ENCODE measurements around the gene DENND4A.
"Not testable (repeated sequence)": the region's sequence is repeated elsewhere in the genome, so short reads cannot be mapped to it uniquely, and the experiment has no call there.

DENND4A gene

DNA sequence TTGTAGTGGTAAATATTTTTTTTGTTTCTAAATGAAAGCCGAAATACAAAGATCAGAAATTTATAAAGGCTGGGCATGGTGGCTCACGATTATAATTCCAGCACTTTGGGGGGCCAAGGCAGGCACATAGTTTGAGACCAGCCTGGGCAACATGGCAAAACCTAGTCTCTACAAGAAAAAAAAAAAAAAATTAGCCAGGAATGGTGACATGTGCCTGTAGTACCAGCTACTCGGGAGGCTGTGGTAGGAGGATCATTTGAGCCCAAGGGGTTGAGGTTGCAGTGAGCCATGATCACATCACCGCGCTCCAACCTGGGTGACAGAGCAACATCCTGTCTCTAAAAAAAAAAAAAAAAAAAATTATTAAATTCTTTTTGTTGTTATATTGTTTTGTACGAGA, 6.9 kb downstream of the DENND4A start:
- no peak overlapping the region for H3K27ac Mint-ChIP-seq
- H3K27me3 Mint-ChIP-seq, result no peaks in the 10 kb centered on the region
- peaks cover 49% of the 10 kb centered on the region for H3K4me1 Mint-ChIP-seq
- ATAC-seq (no peak), DNase-seq (no peak)
- no peak overlapping the region for H3K4me3 Mint-ChIP-seq
- peaks cover 36% of the 10 kb centered on the region for H3K36me3 Mint-ChIP-seq (ENCODE audit: low read depth)
- no peaks in the 10 kb centered on the region for H3K9me3 Mint-ChIP-seq

DNA sequence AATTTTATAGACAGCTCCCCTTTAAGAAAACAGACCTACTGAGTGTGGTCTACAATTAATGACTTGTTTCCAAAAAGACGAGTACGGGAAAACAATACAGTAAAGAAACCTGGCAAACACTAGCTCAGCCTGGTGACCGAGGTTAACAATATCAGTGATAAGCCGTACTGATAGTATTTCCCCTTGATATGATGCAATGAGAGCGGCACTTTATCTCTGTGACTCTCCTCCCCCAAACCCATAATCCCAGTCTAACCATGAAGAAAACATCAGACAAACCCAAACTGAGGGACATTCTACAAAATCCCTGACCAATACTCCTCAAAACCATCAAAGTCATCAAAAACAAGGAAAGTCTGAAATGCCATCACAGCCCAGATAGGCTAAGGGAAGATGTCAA, 8.2 kb downstream of the DENND4A start:
- ATAC-seq (no peak), DNase-seq (no peak)
- Mint-ChIP-seq H3K4me1 (peaks cover 38% of the 10 kb centered on the region), H3K4me3 (no peak overlapping the region), H3K9me3 (no peaks in the 10 kb centered on the region), H3K27ac (no peak overlapping the region), H3K36me3 (ENCODE audit: low read depth) (peaks cover 28% of the 10 kb centered on the region), H3K27me3 (no peaks in the 10 kb centered on the region)

DNA sequence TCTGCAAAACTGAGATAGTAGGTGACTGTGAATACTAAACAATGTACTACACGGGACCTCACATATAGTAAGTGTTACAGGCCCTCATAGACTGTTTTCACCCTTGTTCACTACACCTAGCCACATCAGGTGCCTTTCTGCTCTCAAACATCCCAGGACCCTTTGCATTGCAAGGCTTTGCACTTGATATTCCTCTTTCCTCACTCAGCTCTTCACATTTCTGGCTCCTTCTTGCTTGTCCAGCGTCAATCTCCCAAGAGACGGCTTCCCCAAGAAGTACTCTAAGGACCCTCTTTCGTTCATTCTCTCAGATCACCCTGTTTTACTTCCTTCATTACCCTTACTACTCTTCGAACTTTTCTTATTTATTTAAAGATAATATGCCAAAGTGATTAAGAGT, 10.0 kb downstream of the DENND4A start:
- Mint-ChIP-seq H3K27me3 (no peaks in the 10 kb centered on the region), H3K4me1 (peaks cover 39% of the 10 kb centered on the region), H3K36me3 (ENCODE audit: low read depth) (peaks cover 27% of the 10 kb centered on the region), H3K27ac (no peak overlapping the region), H3K9me3 (no peaks in the 10 kb centered on the region), H3K4me3 (no peak overlapping the region)
- DNase-seq (no peak), ATAC-seq (no peak)

DNA sequence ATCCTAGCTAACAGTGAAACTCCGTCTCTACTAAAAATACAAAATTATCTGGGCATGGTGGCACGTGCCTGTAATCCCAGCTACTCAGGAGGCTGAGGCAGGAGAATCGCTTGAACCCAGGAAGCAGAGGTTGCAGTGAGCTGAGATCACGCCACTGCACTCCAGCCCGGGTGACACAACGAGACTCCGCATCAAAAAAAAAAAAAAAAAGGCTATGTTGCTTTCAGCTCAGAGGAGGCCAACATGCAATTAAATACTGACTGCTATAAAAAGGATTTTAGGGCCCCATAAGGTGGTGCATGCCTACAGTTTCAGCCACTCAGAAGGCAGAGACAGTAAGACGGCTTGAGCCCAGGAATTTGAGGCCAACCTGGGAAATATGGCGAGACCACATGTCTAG, 13.4 kb downstream of the DENND4A start:
- not testable (repeated sequence) for H3K4me3 Mint-ChIP-seq, H3K27me3 Mint-ChIP-seq, H3K9me3 Mint-ChIP-seq, DNase-seq, ATAC-seq
- Mint-ChIP-seq H3K36me3 (ENCODE audit: low read depth) (peaks cover 26% of the 10 kb centered on the region), H3K4me1 (peaks cover 44% of the 10 kb centered on the region), H3K27ac (peak overlapping the region; percentile 34)

DNA sequence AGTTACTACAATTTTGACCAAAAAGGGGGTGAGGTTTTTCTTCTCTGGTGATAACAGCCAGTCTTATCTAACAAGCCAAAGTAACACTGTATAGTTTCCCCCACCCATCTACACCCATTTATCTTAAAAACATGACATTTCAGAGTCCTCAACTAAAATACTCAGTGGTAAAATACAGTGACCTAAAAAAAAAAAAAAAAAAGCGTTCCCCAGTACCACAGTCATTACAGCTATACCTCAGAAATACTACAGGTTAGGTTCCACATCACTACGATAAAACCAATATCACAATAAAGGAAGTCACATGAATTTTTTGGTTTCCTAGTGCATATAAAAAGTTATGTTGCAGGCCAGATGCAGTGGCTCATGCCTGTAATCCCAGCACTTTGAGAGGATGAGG, 13.8 kb downstream of the DENND4A start:
- DNase-seq, result no peak
- Mint-ChIP-seq H3K27ac (peak overlapping the region; percentile 34), H3K9me3 (no peaks in the 10 kb centered on the region), H3K36me3 (ENCODE audit: low read depth) (peaks cover 27% of the 10 kb centered on the region), H3K4me3 (no peak overlapping the region), H3K27me3 (no peaks in the 10 kb centered on the region), H3K4me1 (peaks cover 45% of the 10 kb centered on the region)
- ATAC-seq, result peak; percentile 58

DNA sequence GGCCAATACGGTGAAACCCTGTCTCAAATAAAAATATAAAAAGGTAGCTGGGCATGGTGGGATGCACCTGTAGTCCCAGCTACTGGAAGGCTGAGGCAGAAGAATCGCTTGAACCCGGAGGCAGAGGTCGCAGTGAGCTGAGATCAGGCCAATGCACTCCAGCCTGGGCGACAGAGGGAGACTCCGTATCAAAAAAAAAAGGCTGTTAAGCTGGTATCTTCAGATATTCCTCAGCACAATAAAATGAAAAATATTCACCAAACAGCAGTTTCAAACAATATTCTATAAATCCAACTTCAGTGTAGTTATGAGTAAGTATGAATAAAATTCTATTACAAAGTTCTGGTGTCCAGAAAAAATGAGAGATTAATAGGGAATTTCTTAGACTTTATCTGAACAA, 14.2 kb downstream of the DENND4A start:
- Mint-ChIP-seq H3K36me3 (ENCODE audit: low read depth) (peaks cover 28% of the 10 kb centered on the region), H3K27ac (peak overlapping the region; percentile 39), H3K27me3 (no peaks in the 10 kb centered on the region), H3K4me1 (peaks cover 45% of the 10 kb centered on the region), H3K4me3 (no peak overlapping the region), H3K9me3 (no peaks in the 10 kb centered on the region)
- no peak for ATAC-seq
- no peak for DNase-seq

DNA sequence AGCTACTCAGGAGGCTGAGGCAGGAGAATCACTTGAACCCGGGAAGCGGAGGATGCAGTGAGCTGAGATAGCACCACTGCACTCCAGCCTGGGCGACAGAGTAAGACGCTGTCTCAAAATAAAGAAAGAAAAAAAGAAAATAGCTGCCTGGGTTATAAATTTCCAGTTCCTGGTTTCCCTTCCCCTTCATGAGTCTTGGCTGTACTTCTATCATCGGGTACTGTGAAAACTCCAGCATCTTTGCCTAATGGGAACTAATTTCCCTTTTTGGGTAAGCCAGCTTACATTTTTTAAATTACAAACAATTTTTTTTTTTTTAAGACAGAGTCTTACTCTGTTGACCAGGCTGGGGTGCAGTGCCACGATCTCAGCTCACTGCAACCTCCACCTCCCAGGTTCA, 15.0 kb downstream of the DENND4A start:
- no peak for ATAC-seq
- no peak overlapping the region for H3K27ac Mint-ChIP-seq

DNA sequence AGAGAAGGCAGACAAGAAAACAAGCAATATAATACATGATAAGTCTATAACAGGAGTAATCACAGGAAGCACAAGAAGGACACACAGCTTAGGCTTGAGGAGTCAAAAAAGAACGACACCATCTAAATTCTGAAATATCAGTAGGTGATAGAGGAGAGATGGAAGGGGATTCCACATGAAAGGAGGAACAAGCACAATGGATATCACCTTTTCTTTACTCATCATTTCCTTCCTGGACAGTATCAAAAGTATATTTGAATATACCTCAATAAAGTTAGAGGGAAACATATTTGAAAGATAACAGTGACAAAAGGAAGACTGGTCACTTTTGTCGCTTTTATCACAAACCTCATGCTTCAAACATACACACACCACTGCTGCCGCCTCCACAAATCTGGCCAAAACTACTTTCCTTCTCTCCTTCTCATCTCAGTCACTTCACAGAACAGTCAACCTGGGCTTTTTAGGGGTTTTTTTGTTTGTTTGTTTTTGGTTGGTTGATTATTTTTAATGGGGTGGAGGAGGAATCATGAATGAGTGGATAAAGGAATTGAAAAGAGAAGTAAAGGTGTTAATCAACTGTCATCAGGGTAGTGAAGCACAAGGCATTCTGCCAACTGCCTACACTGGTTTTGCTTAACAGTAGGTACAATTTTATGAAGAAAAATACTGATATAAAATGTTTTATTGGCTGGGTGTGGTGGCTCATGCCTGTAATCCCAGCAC, 18.5 kb downstream of the DENND4A start:
- DNase-seq (no peak), ATAC-seq (peak; percentile 69)
- Mint-ChIP-seq H3K27ac (peak overlapping the region; percentile 67), H3K4me3 (peak overlapping the region; percentile 25), H3K27me3 (no peaks in the 10 kb centered on the region), H3K36me3 (ENCODE audit: low read depth) (peaks cover 37% of the 10 kb centered on the region), H3K9me3 (no peaks in the 10 kb centered on the region), H3K4me1 (peaks cover 65% of the 10 kb centered on the region)

More for the DNA sequence above, 15.0 kb downstream of the DENND4A start:
- peaks cover 32% of the 10 kb centered on the region for H3K36me3 Mint-ChIP-seq (ENCODE audit: low read depth)
- H3K4me1 Mint-ChIP-seq, result peaks cover 49% of the 10 kb centered on the region
- no peaks in the 10 kb centered on the region for H3K9me3 Mint-ChIP-seq
- no peaks in the 10 kb centered on the region for H3K27me3 Mint-ChIP-seq
- DNase-seq, result no peak
- H3K4me3 Mint-ChIP-seq, result no peak overlapping the region

DNA sequence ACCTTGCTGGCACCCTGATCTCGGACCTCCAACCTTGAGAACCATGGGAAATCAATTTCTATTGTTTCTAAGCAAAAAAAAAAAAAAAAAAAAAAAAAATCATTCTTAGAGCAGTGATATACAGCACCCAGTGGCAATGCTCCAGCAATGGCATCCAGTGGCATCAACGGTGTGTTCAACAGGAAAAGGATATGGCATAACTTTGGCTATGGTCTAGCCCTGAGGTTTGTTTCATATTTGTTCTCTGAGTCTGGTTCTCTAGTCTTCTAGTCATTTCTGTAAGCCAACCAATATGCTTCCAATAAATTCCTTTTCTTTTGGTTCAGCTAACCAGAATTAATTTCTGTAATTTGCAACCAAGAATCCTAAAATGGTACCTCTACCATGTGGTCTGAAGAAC, 19.2 kb downstream of the DENND4A start:
- ATAC-seq (no peak), DNase-seq (no peak)
- Mint-ChIP-seq H3K4me3 (no peak overlapping the region), H3K27ac (peak overlapping the region; percentile 67), H3K36me3 (ENCODE audit: low read depth) (peaks cover 39% of the 10 kb centered on the region), H3K4me1 (peaks cover 65% of the 10 kb centered on the region), H3K9me3 (no peaks in the 10 kb centered on the region), H3K27me3 (no peaks in the 10 kb centered on the region)

DNA sequence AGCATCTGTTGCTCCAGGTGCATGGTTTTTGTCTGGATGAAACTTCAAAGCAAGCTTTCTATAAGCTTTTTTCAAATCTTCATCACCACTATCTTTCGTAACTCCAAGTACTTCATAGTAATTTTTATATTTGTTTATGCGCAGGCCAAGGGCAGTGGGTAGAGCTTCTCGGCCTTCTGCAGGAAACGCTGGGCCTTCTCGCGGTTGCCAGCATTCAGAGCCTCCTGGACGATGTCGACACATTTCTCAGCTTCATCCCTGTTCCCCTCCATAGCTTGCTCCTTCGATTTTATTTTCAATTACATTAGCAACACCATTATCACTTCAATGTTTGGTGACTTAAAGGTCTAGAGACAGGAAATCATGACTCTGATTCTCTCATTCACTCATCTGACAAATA, 20.2 kb downstream of the DENND4A start:
- Mint-ChIP-seq H3K4me3 (no peak overlapping the region), H3K27ac (no peak overlapping the region), H3K36me3 (ENCODE audit: low read depth) (peaks cover 47% of the 10 kb centered on the region), H3K9me3 (no peaks in the 10 kb centered on the region), H3K27me3 (no peaks in the 10 kb centered on the region), H3K4me1 (peaks cover 68% of the 10 kb centered on the region)
- no peak for ATAC-seq
- DNase-seq, result no peak

DNA sequence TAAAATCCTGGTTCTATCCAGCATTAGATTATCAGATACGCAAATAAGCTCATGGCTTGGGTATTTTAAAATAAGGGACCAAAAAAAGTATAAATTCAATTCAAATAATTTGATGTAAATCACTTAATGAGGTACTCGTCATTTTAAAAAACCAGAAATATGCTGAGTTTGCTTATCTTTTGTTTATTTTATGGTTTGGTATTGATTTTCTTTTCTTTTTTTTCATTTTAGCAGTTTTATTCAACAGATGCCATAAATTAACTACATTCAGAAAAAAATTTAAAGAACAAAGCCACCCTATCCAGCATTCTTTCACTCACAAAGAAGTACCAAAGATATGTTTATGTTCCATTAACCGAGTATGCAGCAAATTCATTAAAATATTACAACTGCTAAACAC, 22.6 kb downstream of the DENND4A start:
- H3K4me1 Mint-ChIP-seq, result peaks cover 70% of the 10 kb centered on the region
- H3K9me3 Mint-ChIP-seq, result no peaks in the 10 kb centered on the region
- no peak overlapping the region for H3K27ac Mint-ChIP-seq
- H3K27me3 Mint-ChIP-seq, result no peaks in the 10 kb centered on the region
- DNase-seq (no peak), ATAC-seq (no peak)
- H3K36me3 Mint-ChIP-seq (ENCODE audit: low read depth), result peaks cover 46% of the 10 kb centered on the region
- H3K4me3 Mint-ChIP-seq, result no peak overlapping the region

DNA sequence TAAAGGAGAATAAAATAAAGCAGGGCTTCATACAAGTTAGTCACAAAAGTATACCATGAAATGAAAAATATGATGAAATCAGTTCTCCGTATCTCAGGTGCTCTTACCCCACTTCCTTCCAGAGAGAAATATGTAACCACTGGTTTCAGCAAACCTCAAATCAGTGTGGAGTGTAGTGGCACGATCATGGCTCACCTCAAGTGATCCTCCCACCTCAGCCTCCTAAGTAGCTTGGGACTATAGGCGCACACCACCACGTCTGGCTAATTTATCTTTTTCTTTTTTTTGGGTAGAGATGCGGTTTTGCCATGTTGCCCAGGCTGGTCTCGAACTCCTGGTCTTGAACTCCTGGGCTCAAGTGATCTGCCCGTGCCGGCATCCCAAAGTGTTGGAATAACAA, 24.2 kb downstream of the DENND4A start:
- peaks cover 63% of the 10 kb centered on the region for H3K4me1 Mint-ChIP-seq
- peak; percentile 65 for ATAC-seq
- H3K27me3 Mint-ChIP-seq, result no peaks in the 10 kb centered on the region
- no peak overlapping the region for H3K4me3 Mint-ChIP-seq
- peak overlapping the region; percentile 43 for H3K27ac Mint-ChIP-seq
- no peaks in the 10 kb centered on the region for H3K9me3 Mint-ChIP-seq
- DNase-seq, result no peak
- H3K36me3 Mint-ChIP-seq (ENCODE audit: low read depth), result peaks cover 40% of the 10 kb centered on the region

DNA sequence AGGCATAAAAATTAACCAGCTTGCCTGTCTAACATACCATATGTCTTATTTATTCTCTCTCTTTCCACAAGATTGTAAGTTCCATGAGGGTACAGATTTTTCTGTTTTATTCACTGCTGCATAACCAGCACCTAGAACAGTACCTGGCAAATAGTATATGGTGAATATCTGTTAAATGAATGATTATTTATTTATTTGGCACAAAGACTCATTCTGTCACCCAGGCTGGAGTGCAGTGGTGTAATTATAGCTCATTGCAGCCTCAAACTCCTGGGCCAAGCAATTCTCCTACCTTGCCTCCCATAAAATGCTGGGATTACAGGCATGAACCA, 24.9 kb downstream of the DENND4A start:
- Mint-ChIP-seq H3K4me3 (no peak overlapping the region), H3K36me3 (ENCODE audit: low read depth) (peaks cover 37% of the 10 kb centered on the region), H3K27ac (no peak overlapping the region), H3K9me3 (no peaks in the 10 kb centered on the region), H3K27me3 (no peaks in the 10 kb centered on the region), H3K4me1 (peaks cover 67% of the 10 kb centered on the region)
- ATAC-seq (no peak), DNase-seq (no peak)

DNA sequence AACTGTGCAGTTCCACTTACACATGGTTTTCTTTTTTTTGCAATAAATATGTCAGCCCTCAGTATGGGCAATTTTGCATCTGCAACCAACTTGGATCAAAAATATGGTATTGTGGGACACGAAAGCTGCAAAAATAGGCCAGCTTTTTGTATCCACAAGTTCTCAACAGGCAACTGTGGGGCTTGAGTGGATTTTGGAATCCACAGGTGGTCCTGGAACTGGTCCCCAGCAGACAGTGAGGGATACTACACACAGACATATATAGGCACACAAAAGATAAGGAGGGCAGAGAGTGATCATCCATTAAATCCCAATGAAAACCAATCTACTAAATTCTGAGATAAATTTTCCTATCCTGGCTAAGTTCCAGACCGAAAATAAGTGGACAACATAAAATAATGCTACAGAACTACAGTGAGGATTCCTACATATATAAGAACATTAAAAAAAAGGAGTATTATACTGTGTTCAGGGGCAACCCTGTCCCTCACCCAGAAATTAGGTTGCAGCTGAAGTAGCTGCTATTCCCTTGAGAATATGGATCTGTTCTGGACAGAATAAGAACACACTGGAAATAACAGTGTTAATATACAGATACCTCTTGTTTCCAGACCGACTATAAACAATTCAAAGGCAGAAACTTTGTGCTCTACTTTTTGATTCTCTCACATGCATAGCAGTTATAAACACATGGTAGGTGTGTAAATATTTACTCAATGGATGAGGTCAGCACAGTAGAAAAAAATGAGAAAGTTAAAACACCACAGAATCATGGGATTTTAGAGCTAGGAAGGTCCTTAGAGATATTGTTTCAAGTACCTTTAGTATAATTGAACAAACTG, 25.4 kb downstream of the DENND4A start:
- H3K27ac Mint-ChIP-seq, result no peak overlapping the region
- no peaks in the 10 kb centered on the region for H3K9me3 Mint-ChIP-seq
- H3K4me3 Mint-ChIP-seq, result no peak overlapping the region
- H3K36me3 Mint-ChIP-seq (ENCODE audit: low read depth), result peaks cover 33% of the 10 kb centered on the region
- no peaks in the 10 kb centered on the region for H3K27me3 Mint-ChIP-seq
- no peak for ATAC-seq
- peaks cover 68% of the 10 kb centered on the region for H3K4me1 Mint-ChIP-seq
- DNase-seq, result no peak

DNA sequence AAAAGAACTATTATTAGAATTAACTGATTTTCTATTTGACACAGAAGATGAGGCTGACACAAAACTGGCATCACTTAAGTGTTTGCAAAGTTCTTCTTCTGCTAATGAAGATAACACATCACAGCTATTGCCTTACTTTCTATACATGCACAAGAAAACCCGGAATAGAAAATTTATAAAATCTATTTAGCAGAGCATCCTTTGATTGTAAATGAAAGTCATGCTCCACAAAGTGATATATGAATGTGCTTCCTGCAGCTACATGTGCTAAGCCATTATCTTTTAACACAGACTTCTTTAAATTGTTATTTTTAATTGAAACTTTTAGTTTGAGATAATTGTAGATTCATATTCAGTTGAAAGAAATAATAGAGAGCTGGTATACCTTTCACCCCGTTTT, 27.0 kb downstream of the DENND4A start:
- H3K4me3 Mint-ChIP-seq, result no peak overlapping the region
- DNase-seq, result no peak
- peaks cover 59% of the 10 kb centered on the region for H3K4me1 Mint-ChIP-seq
- H3K36me3 Mint-ChIP-seq (ENCODE audit: low read depth), result peaks cover 31% of the 10 kb centered on the region
- no peaks in the 10 kb centered on the region for H3K27me3 Mint-ChIP-seq
- no peak for ATAC-seq
- no peak overlapping the region for H3K27ac Mint-ChIP-seq
- no peaks in the 10 kb centered on the region for H3K9me3 Mint-ChIP-seq
